HepG2 (cell line): ENCODE measurements around the gene CAPN9. TPM values are rescaled to one million over a fixed set of nuclear protein-coding genes. Genes with fewer than 3 reads are reported as not detected.
A peak's percentile ranks its signal among the peaks of the same experiment; 100 is the strongest.

Source experiments
- DNMT3B ChIP-seq: conservative IDR thresholded peaks from 2 replicates; pipeline ENCODE4 v1.6.1; 2016; ENCODE audit warnings: missing biosample characterization, control low read depth
- DR1 ChIP-seq: sonication (generic); formaldehyde crosslinking; IDR thresholded peaks from 2 replicates; pipeline ENCODE4 v1.8.0; 2021; ENCODE audit warnings: mild to moderate bottlenecking, missing genetic modification reagents, inconsistent platforms
- ETV5 ChIP-seq: IDR thresholded peaks from 2 replicates; pipeline ENCODE4 v1.6.1; 2018; ENCODE audit warnings: missing biosample characterization, missing genetic modification reagents, inconsistent platforms, borderline replicate concordance
- FLYWCH1 ChIP-seq: sonication (generic); formaldehyde crosslinking; IDR thresholded peaks from 2 replicates; pipeline ENCODE4 v1.8.1; 2023; ENCODE audit warnings: mild to moderate bottlenecking, missing genetic modification reagents
- GATAD2A ChIP-seq: IDR thresholded peaks from 2 replicates; pipeline ENCODE4 v1.6.1; 2016
- HDAC6 ChIP-seq: fragments of 200-600 bp; sonication (generic); IDR thresholded peaks from 2 replicates; pipeline ENCODE4 v1.7.0; 2017; ENCODE audit warnings: mild to moderate bottlenecking, antibody characterized with exemption, low read length, low read depth
- HNF4A ChIP-seq: sonication (generic); formaldehyde crosslinking; IDR thresholded peaks from 2 replicates; pipeline ENCODE4 v1.4.0; 2020; ENCODE audit warnings: missing genetic modification reagents
- HNRNPUL1 ChIP-seq: fragments of 200-400 bp; formaldehyde crosslinking; IDR thresholded peaks from 2 replicates; pipeline ENCODE4 v1.6.1; 2017; ENCODE audit warnings: low read depth, mild to moderate bottlenecking, low read length, moderate library complexity
- ISL2 ChIP-seq: sonication (generic); formaldehyde crosslinking; IDR thresholded peaks from 2 replicates; pipeline ENCODE4 v1.5.0; 2020; ENCODE audit warnings: missing genetic modification reagents
- KLF6 ChIP-seq: IDR thresholded peaks from 2 replicates; pipeline ENCODE4 v1.8.0; 2016; ENCODE audit warnings: missing biosample characterization, missing genetic modification reagents
- MXI1 ChIP-seq: IDR thresholded peaks from 3 replicates; pipeline ENCODE4 v1.6.1; 2012; ENCODE audit warnings: low read depth, low read length, inconsistent platforms, borderline replicate concordance
- SALL2 ChIP-seq: sonication (generic); formaldehyde crosslinking; IDR thresholded peaks from 2 replicates; pipeline ENCODE4 v1.8.1; 2023; ENCODE audit warnings: mild to moderate bottlenecking, missing genetic modification reagents, inconsistent platforms
- SIN3B ChIP-seq: fragments of 150-350 bp; IDR thresholded peaks from 2 replicates; pipeline ENCODE4 v1.6.1; 2014; ENCODE audit warnings: low read length
- SNAPC2 ChIP-seq: sonication (generic); formaldehyde crosslinking; IDR thresholded peaks from 2 replicates; pipeline ENCODE4 v1.8.1; 2022; ENCODE audit warnings: mild to moderate bottlenecking, missing genetic modification reagents
- TBL1XR1 ChIP-seq: fragments of 150-350 bp; IDR thresholded peaks from 2 replicates; pipeline ENCODE4 v1.6.1; 2014; ENCODE audit warnings: borderline replicate concordance, low read length; ENCODE audit not compliant: partially characterized antibody
- TP53 ChIP-seq: sonication (generic); formaldehyde crosslinking; conservative IDR thresholded peaks from 2 replicates; pipeline ENCODE4 v1.4.0; 2020; ENCODE audit warnings: missing genetic modification reagents
- XRCC5 ChIP-seq: fragments of 200-400 bp; formaldehyde crosslinking; optimal IDR thresholded peaks from 2 replicates; pipeline ENCODE3; 2017; ENCODE audit warnings: mild to moderate bottlenecking, low read length
- ZNF530 ChIP-seq: sonication (generic); formaldehyde crosslinking; IDR thresholded peaks from 2 replicates; pipeline ENCODE4 v1.5.0; 2020; ENCODE audit warnings: low read depth, mild to moderate bottlenecking, missing genetic modification reagents
- ZSCAN20 ChIP-seq: sonication (generic); formaldehyde crosslinking; IDR thresholded peaks from 2 replicates; pipeline ENCODE4 v1.4.0; 2020; ENCODE audit warnings: missing genetic modification reagents, mild to moderate bottlenecking, borderline replicate concordance
- polyA plus RNA-seq, 8 experiments: library from polyadenylated mRNA; depleted of rRNA in 3 of 8; stranded (reverse) in 7 of 8; unstranded in 1 of 8; fragments of >200 nt; fragmentation: Illumina TruSeq in 4 of 8; extraction: Trizol in 4 of 8; gene quantifications; 2 replicates each; pipeline versions ENCODE4 v1.2.1 to v1.2.3, GENCODE V29; 2011 to 2016; ENCODE audit warnings: low read depth in 4 of 8, missing spikeins in 1 of 8, mixed read lengths in 1 of 8; ENCODE audit not compliant: insufficient read depth in 1 of 8
- total RNA-seq, 5 experiments: library from RNA; depleted of rRNA; stranded (reverse); fragments of >200 nt; fragmentation: Illumina TruSeq; extraction: Trizol; gene quantifications; 2 replicates each; pipeline ENCODE4 v1.2.3, GENCODE V29; 2016; ENCODE audit warnings: low read depth in 1 of 5
- TF ChIP-seq, protein P1 (sequence below): sonication (generic); formaldehyde crosslinking; IDR thresholded peaks from 2 replicates; pipeline ENCODE4 v1.8.0; 2022; ENCODE audit warnings: mild to moderate bottlenecking, missing genetic modification reagents, borderline replicate concordance
- TF ChIP-seq, protein P2 (sequence below): sonication (generic); formaldehyde crosslinking; IDR thresholded peaks from 2 replicates; pipeline ENCODE4 v1.8.1; 2023; ENCODE audit warnings: mild to moderate bottlenecking, missing genetic modification reagents
- TF ChIP-seq, protein P3 (sequence below): sonication (generic); formaldehyde crosslinking; IDR thresholded peaks from 2 replicates; pipeline ENCODE4 v1.5.0; 2020; ENCODE audit warnings: missing genetic modification reagents
- TF ChIP-seq, protein P4 (sequence below): sonication (generic); formaldehyde crosslinking; IDR thresholded peaks from 2 replicates; pipeline ENCODE4 v1.8.1; 2023; ENCODE audit warnings: mild to moderate bottlenecking, inconsistent platforms, moderate library complexity, missing genetic modification reagents, borderline replicate concordance
- TF ChIP-seq, protein P5 (sequence below): IDR thresholded peaks from 2 replicates; pipeline ENCODE4 v1.6.1; 2016; ENCODE audit warnings: mild to moderate bottlenecking

CAPN9 gene
- total and polyA plus RNA-seq, 2 of the 13 experiments (the other 11 are each of a cell fraction or from before 2014, with no cell fraction given), result 0.04 to 0.31 TPM

DNA sequence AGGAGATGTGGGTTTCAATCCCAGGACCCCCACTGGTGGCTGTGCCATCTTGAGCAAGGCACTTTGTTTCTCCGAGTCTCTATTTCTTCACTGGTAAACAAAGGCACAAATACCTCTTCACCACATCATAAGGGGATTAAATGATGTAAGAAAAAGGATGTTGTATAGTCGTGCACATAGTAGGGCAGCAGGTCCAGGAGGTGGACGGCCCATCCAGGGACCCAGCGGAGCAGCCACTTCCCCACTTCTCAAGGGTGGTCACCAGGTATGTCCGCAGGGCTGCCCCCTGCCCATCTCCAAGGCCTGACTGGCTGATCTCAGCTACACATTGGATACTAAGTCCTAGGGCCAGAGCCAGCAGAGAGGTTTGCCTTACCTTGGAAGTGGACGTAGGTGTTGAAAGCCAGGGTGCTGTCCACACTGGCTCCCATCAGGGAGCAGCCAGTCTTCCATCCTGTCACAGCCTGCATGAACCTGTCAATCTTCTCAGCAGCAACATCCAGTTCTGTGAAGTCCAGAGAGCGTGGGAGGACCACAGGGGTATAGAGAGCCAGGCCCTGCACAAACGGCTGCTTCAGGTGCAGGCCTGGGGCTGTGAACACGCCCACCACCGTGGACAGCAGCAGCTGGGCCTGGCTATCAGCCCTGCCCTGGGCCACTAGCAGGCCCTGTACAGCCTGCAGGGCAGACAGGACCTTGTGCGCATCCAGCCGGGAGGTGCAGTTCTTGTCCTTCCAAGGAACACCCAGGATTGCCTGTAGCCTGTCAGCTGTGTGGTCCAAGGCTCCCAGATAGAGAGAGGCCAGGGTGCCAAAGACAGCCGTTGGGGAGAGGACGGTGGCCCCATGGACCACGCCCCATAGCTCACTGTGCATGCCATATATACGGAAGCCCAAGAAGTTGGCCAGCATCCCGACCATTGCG lies 37.3 kb upstream of the CAPN9 start (continued):
- TF ChIP-seq, protein P1, sequence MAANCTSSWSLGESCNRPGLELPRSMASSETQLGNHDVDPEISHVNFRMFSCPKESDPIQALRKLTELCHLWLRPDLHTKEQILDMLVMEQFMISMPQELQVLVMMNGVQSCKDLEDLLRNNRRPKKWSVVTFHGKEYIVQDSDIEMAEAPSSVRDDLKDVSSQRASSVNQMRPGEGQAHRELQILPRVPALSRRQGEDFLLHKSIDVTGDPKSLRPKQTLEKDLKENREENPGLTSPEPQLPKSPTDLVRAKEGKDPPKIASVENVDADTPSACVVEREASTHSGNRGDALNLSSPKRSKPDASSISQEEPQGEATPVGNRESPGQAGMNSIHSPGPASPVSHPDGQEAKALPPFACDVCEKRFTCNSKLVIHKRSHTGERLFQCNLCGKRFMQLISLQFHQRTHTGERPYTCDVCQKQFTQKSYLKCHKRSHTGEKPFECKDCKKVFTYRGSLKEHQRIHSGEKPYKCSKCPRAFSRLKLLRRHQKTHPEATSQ (CRISPR knock-in tag), result no peak; the same call in 1 of the 2 replicates
- no peak for TF ChIP-seq MXI1
- no peak for TF ChIP-seq HNRNPUL1
- no peak for TF ChIP-seq ZSCAN20 (CRISPR knock-in tag)
- TF ChIP-seq TP53, result no peak
- TF ChIP-seq, protein P2, sequence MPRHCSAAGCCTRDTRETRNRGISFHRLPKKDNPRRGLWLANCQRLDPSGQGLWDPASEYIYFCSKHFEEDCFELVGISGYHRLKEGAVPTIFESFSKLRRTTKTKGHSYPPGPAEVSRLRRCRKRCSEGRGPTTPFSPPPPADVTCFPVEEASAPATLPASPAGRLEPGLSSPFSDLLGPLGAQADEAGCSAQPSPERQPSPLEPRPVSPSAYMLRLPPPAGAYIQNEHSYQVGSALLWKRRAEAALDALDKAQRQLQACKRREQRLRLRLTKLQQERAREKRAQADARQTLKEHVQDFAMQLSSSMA (CRISPR knock-in tag), result no peak
- no peak for TF ChIP-seq TBL1XR1
- TF ChIP-seq, protein P3, sequence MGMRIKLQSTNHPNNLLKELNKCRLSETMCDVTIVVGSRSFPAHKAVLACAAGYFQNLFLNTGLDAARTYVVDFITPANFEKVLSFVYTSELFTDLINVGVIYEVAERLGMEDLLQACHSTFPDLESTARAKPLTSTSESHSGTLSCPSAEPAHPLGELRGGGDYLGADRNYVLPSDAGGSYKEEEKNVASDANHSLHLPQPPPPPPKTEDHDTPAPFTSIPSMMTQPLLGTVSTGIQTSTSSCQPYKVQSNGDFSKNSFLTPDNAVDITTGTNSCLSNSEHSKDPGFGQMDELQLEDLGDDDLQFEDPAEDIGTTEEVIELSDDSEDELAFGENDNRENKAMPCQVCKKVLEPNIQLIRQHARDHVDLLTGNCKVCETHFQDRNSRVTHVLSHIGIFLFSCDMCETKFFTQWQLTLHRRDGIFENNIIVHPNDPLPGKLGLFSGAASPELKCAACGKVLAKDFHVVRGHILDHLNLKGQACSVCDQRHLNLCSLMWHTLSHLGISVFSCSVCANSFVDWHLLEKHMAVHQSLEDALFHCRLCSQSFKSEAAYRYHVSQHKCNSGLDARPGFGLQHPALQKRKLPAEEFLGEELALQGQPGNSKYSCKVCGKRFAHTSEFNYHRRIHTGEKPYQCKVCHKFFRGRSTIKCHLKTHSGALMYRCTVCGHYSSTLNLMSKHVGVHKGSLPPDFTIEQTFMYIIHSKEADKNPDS (CRISPR knock-in tag), result no peak
- TF ChIP-seq DR1 (CRISPR knock-in tag), result no peak
- TF ChIP-seq HDAC6, result no peak
- TF ChIP-seq GATAD2A (CRISPR knock-in tag), result no peak
- TF ChIP-seq KLF6 (CRISPR knock-in tag), result no peak
- no peak for TF ChIP-seq DNMT3B (CRISPR knock-in tag)
- TF ChIP-seq SNAPC2 (CRISPR knock-in tag), result no peak
- TF ChIP-seq HNF4A (CRISPR knock-in tag), result no peak
- no peak for TF ChIP-seq XRCC5
- TF ChIP-seq ZNF530 (CRISPR knock-in tag), result no peak
- no peak for TF ChIP-seq FLYWCH1 (CRISPR knock-in tag)
- TF ChIP-seq, protein P4, sequence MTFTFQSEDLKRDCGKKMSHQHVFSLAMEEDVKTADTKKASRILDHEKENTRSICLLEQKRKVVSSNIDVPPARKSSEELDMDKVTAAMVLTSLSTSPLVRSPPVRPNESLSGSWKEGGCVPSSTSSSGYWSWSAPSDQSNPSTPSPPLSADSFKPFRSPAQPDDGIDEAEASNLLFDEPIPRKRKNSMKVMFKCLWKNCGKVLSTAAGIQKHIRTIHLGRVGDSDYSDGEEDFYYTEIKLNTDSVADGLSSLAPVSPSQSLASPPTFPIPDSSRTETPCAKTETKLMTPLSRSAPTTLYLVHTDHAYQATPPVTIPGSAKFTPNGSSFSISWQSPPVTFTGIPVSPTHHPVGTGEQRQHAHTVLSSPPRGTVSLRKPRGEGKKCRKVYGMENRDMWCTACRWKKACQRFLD, result no peak
- TF ChIP-seq ISL2 (CRISPR knock-in tag), result no peak
- no peak for TF ChIP-seq SALL2 (CRISPR knock-in tag)
- no peak for TF ChIP-seq SIN3B
- TF ChIP-seq ETV5 (CRISPR knock-in tag), result 0 out of 2 replicates have a peak, but pooled peaks have one; percentile 20
- TF ChIP-seq, protein P5, sequence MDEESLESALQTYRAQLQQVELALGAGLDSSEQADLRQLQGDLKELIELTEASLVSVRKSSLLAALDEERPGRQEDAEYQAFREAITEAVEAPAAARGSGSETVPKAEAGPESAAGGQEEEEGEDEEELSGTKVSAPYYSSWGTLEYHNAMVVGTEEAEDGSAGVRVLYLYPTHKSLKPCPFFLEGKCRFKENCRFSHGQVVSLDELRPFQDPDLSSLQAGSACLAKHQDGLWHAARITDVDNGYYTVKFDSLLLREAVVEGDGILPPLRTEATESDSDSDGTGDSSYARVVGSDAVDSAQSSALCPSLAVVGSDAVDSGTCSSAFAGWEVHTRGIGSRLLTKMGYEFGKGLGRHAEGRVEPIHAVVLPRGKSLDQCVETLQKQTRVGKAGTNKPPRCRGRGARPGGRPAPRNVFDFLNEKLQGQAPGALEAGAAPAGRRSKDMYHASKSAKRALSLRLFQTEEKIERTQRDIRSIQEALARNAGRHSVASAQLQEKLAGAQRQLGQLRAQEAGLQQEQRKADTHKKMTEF (CRISPR knock-in tag), result no peak
